WTC11 (cell line): ENCODE results near the gene ARMC9. TPM values are rescaled to one million over a fixed set of nuclear protein-coding genes. Genes with fewer than 3 reads are reported as not detected.

Source experiments
- ATAC-seq: fragments of 200-7000 bp; cut with Tn5 transposase; 2 replicates; pipeline ENCODE4 v1.10.0; 2021; ENCODE audit warnings: mild to moderate bottlenecking, moderate library complexity
- CTCF ChIA-PET: fragments of 300-600 bp; sonication (Branson Sonifier 250); formaldehyde crosslinking; loops from one replicate; lab custom pipeline; 2021; ENCODE audit warnings: antibody characterized with exemption; lab: Charles Lee
- POLR2A ChIA-PET: fragments of 350-600 bp; sonication (Branson Sonifier 250); formaldehyde crosslinking; loops from one replicate; lab custom pipeline; 2021; ENCODE audit warnings: antibody characterized with exemption; lab: Charles Lee
- DNase-seq: peaks from one replicate; pipeline ENCODE4 v3.0.0; 2021; ENCODE audit warnings: low spot score
- H3K27ac Mint-ChIP-seq: 2 replicates; pipeline ENCODE4 v1.8.0; 2021; ENCODE audit warnings: mixed read lengths
- H3K27me3 Mint-ChIP-seq: 2 replicates; pipeline ENCODE4 v1.8.0; 2021; ENCODE audit warnings: low read depth, mild to moderate bottlenecking, moderate library complexity, mixed read lengths
- H3K36me3 Mint-ChIP-seq: 2 replicates; pipeline ENCODE4 v1.8.0; 2021; ENCODE audit warnings: mixed read lengths
- H3K4me1 Mint-ChIP-seq: 2 replicates; pipeline ENCODE4 v1.8.0; 2022; ENCODE audit warnings: mixed read lengths
- H3K4me3 Mint-ChIP-seq: 2 replicates; pipeline ENCODE4 v1.8.0; 2021; ENCODE audit warnings: mild to moderate bottlenecking, moderate library complexity, mixed read lengths
- H3K9me3 Mint-ChIP-seq: 2 replicates; pipeline ENCODE4 v1.8.0; 2021; ENCODE audit warnings: mixed read lengths
- AFF4 ChIP-seq: sonication (generic); formaldehyde crosslinking; IDR thresholded peaks from 2 replicates; pipeline ENCODE4 v1.8.1; 2023; ENCODE audit warnings: mild to moderate bottlenecking, missing genetic modification reagents, borderline replicate concordance
- ATF1 ChIP-seq: sonication (generic); formaldehyde crosslinking; IDR thresholded peaks from 2 replicates; pipeline ENCODE4 v1.8.1; 2023; ENCODE audit warnings: mild to moderate bottlenecking, moderate library complexity, missing genetic modification reagents
- CBFB ChIP-seq: sonication (generic); formaldehyde crosslinking; IDR thresholded peaks from 2 replicates; pipeline ENCODE4 v1.8.1; 2022; ENCODE audit warnings: mild to moderate bottlenecking, low read depth, missing genetic modification reagents
- CREB1 ChIP-seq: sonication (generic); formaldehyde crosslinking; IDR thresholded peaks from 2 replicates; pipeline ENCODE4 v1.8.0; 2023; ENCODE audit warnings: mild to moderate bottlenecking, missing genetic modification reagents
- CTCF ChIP-seq: fragments of 200-600 bp; IDR thresholded peaks from 2 replicates; pipeline ENCODE4 v1.8.0; 2022; ENCODE audit warnings: antibody characterized with exemption
- ESRRA ChIP-seq: sonication (generic); formaldehyde crosslinking; IDR thresholded peaks from 2 replicates; pipeline ENCODE4 v1.8.1; 2022; ENCODE audit warnings: mild to moderate bottlenecking, missing genetic modification reagents, borderline replicate concordance
- ETV6 ChIP-seq: sonication (generic); formaldehyde crosslinking; IDR thresholded peaks from 2 replicates; pipeline ENCODE4 v1.8.1; 2022; ENCODE audit warnings: mild to moderate bottlenecking, missing genetic modification reagents
- FOXJ3 ChIP-seq: sonication (generic); formaldehyde crosslinking; IDR thresholded peaks from 2 replicates; pipeline ENCODE4 v1.9.0; 2021; ENCODE audit warnings: missing genetic modification reagents, mild to moderate bottlenecking, borderline replicate concordance
- HMGA2 ChIP-seq: fragments of 250-450 bp; sonication (Bioruptor Pico); IDR thresholded peaks from 2 replicates; pipeline ENCODE4 v1.4.0; 2021; ENCODE audit warnings: mild to moderate bottlenecking, moderate library complexity
- IRF2 ChIP-seq: sonication (generic); formaldehyde crosslinking; IDR thresholded peaks from 2 replicates; pipeline ENCODE4 v1.8.0; 2022; ENCODE audit warnings: low read depth, missing genetic modification reagents, borderline replicate concordance
- MAX ChIP-seq: sonication (generic); formaldehyde crosslinking; IDR thresholded peaks from 2 replicates; pipeline ENCODE4 v1.8.0; 2022; ENCODE audit warnings: mild to moderate bottlenecking, missing genetic modification reagents
- MXD4 ChIP-seq: fragments of 250-450 bp; sonication (Bioruptor Pico); IDR thresholded peaks from 2 replicates; pipeline ENCODE4 v1.8.0; 2021; ENCODE audit warnings: mild to moderate bottlenecking, moderate library complexity, borderline replicate concordance
- OVOL2 ChIP-seq: fragments of 250-450 bp; sonication (Bioruptor Pico); IDR thresholded peaks from 2 replicates; pipeline ENCODE4 v1.9.0; 2021; ENCODE audit warnings: mild to moderate bottlenecking, borderline replicate concordance
- RORB ChIP-seq: fragments of 250-450 bp; sonication (Bioruptor Pico); IDR thresholded peaks from 2 replicates; pipeline ENCODE4 v1.9.0; 2021; ENCODE audit warnings: mild to moderate bottlenecking
- TCF7 ChIP-seq: sonication (generic); formaldehyde crosslinking; IDR thresholded peaks from 2 replicates; pipeline ENCODE4 v1.8.0; 2022; ENCODE audit warnings: mild to moderate bottlenecking, low read depth, missing genetic modification reagents, moderate library complexity
- TP53 ChIP-seq: sonication (generic); formaldehyde crosslinking; IDR thresholded peaks from 2 replicates; pipeline ENCODE4 v1.8.1; 2023; ENCODE audit warnings: mild to moderate bottlenecking, missing genetic modification reagents
- ZBTB21 ChIP-seq: sonication (generic); formaldehyde crosslinking; IDR thresholded peaks from 2 replicates; pipeline ENCODE4 v1.8.1; 2023; ENCODE audit warnings: mild to moderate bottlenecking, missing genetic modification reagents, borderline replicate concordance
- ZNF138 ChIP-seq: sonication (generic); formaldehyde crosslinking; conservative IDR thresholded peaks from 2 replicates; pipeline ENCODE4 v1.8.1; 2022; ENCODE audit warnings: mild to moderate bottlenecking, moderate library complexity, missing genetic modification reagents
- ZNF263 ChIP-seq: sonication (generic); formaldehyde crosslinking; IDR thresholded peaks from 2 replicates; pipeline ENCODE4 v1.8.1; 2022; ENCODE audit warnings: low read depth, mild to moderate bottlenecking, moderate library complexity, missing genetic modification reagents
- ZNF281 ChIP-seq: sonication (generic); formaldehyde crosslinking; IDR thresholded peaks from 2 replicates; pipeline ENCODE4 v1.8.0; 2023; ENCODE audit warnings: mild to moderate bottlenecking, missing genetic modification reagents
- ZNF317 ChIP-seq: sonication (generic); formaldehyde crosslinking; IDR thresholded peaks from 2 replicates; pipeline ENCODE4 v1.8.1; 2023; ENCODE audit warnings: low read depth, mild to moderate bottlenecking, moderate library complexity, missing genetic modification reagents, borderline replicate concordance
- ZNF425 ChIP-seq: fragments of 250-450 bp; sonication (Bioruptor Pico); conservative IDR thresholded peaks from 2 replicates; pipeline ENCODE4 v1.9.0; 2021; ENCODE audit warnings: mild to moderate bottlenecking
- total RNA-seq: library from RNA; stranded (reverse); gene quantifications from 3 replicates; pipeline ENCODE4 v1.2.3, GENCODE V29; 2021

Gene ARMC9
- total RNA-seq, 1 experiment from 2014 or later: 34.9 TPM

- DNase-seq (peak; percentile 95), ATAC-seq (peak; percentile 85)
- POLR2A ChIA-PET: interaction anchor here (0.6 to 3.4 kb wide), 5 partner anchors 12 to 53 kb away, joined by 3 to 15 read pairs (median 5); partner anchors contain the start of gene NCL
- H3K36me3 Mint-ChIP-seq: peaks cover 24% of the 10 kb centered on the region
- H3K27ac Mint-ChIP-seq: peak overlapping the region; percentile 99
- H3K4me3 Mint-ChIP-seq: peak overlapping the region; percentile 69
- H3K4me1 Mint-ChIP-seq: peaks cover 60% of the 10 kb centered on the region
- CTCF ChIA-PET: interaction anchor here (0.5 to 5.8 kb wide), 36 partner anchors 8 to 308 kb away, joined by 3 to 58 read pairs (median 4); no protein-coding TSS in a partner anchor
- peaks cover 17% of the 10 kb centered on the region for H3K9me3 Mint-ChIP-seq
- H3K27me3 Mint-ChIP-seq: no peaks in the 10 kb centered on the region
- TF ChIP-seq ATF1 (CRISPR knock-in tag) (no peak), CBFB (CRISPR knock-in tag) (peak; percentile 84; the same call in 1 of the 2 replicates), OVOL2 (no peak), IRF2 (CRISPR knock-in tag) (0 out of 2 replicates have a peak, but pooled peaks have one; percentile 38), MXD4 (CRISPR knock-in tag) (no peak), ESRRA (CRISPR knock-in tag) (0 out of 2 replicates have a peak, but pooled peaks have one; percentile 35), ZNF263 (no peak), AFF4 (CRISPR knock-in tag) (peak; percentile 76; the same call in 1 of the 2 replicates), ZBTB21 (no peak), ZNF281 (CRISPR knock-in tag) (peak; percentile 66; the same call in 1 of the 2 replicates), FOXJ3 (CRISPR knock-in tag) (no peak), MAX (peak; percentile 84), CREB1 (CRISPR knock-in tag) (peak; percentile 14; the same call in 1 of the 2 replicates), TP53 (CRISPR knock-in tag) (peak; percentile 60), HMGA2 (CRISPR knock-in tag) (no peak), CTCF (peak; percentile 76), ZNF425 (CRISPR knock-in tag) (no peak), ZNF138 (CRISPR knock-in tag) (0 out of 2 replicates have a peak, but pooled peaks have one; percentile 50), TCF7 (0 out of 2 replicates have a peak, but pooled peaks have one; percentile 72), ETV6 (CRISPR knock-in tag) (peak; percentile 84; the same call in 1 of the 2 replicates), ZNF317 (CRISPR knock-in tag) (no peak), RORB (CRISPR knock-in tag) (no peak)
Observed at GRCh38 chr2:231411831-231412617, 213.6 kb downstream of the ARMC9 start.
